Stimulated activated CD8-positive, alpha-beta memory T cell treated with anti-CD3 and anti-CD28 coated beads, Interleukin-15, amount 100 ng/mL, for 24 hours (primary cell): ENCODE data around the gene PHF1.
A peak's percentile ranks its signal among the peaks of the same experiment; 100 is the strongest.

Experiments used
- DNase-seq: peaks from one replicate; pipeline ENCODE4 v3.0.0-alpha.2; 2020; ENCODE audit warnings: low read depth

The PHF1 gene

GRCh38 chr6:33418690-33419291 lies 8.0 kb downstream of the PHF1 start:
- DNase-seq, result no peak

DNA sequence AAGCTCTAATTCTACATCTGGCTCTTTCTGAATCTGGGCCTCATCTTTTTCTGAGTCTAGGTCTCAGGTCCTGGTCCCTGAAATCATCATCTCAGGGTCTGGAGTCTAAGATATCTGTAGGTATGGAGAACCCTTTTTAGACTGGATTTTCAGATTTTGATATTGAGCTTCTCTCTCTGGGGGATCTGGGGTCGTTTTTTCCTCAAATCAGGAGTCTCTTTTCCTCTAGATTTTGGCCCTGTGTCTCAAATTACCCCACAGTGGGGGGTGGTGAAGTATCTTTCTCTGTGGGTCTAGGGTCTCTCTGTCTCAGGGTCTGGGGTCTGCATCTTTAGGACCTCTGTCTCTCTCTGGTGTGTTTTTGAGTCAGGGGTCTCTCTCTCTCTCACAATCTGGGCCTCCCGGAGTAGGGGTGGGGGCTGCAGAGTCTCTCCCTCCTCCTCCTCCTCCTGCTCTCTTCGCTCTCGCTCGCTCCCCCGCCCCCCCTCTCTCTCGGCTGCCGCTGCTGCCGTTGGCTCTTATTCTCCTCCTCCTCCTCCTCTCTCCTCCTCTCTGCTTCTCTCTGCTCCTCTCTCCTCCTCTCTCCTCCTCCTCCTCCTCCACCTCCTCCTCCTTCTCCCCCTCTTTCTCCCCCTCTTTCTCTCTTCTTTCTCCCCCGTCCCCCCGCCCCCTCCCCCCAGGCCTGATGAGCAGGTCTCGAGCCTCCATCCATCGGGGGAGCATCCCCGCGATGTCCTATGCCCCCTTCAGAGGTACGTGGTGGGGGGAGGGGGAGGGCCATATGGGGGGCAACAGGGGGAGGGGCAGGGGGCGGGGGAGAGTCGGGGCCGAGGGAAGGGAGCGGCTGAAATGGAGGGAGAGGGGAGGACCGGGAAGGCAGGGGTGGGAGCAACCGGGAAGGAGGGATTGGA lies 9.0 kb downstream of the PHF1 start, which contains the start of gene SYNGAP1:
Gene SYNGAP1, plus strand, starts transcription at position 486 of the 911 bp plus-strand sequence. Its CDS starts 200 bp downstream, at position 686.
- no peak for DNase-seq

DNA sequence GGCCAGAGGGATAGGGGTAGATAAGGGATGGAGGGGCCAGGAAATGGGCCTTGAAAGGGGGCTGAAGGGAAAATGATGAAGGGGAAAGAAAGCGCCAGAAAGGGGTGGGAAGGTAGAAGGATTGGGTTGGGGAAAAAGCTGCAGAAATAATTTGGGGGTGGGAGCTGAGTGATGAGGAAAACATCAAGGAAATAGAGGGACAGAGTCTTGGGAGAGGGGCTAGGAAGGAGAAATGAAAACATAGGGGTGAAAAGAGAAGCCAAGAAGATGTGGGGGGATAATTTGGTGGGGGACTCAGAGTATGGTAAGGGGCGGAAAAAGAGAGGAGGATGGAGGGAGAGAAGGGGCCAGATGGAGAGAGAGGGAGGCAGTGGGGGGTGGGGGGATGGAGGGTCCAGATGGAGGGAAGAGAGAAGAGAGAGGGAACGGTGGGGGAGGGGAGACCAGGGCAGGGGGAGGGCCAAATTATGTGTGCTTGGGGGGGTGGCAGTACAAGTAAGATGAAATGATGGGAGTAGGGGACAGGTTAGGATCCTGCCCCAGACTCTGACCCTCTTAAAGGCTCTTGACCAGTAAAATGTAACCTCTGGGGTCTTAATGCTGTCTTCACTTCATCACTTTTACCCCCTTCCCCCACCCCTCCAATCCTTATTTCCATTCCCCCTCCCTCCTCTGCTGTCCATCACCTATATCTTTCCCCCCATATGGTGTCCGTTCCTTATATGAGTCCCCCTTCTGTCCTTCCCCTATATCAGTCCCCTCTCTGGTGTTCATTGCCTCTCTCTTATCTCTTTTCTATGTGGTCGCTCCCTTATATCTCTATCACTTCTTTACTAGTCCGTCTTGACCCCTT lies 9.9 kb downstream of the PHF1 start:
- no peak for DNase-seq

DNA sequence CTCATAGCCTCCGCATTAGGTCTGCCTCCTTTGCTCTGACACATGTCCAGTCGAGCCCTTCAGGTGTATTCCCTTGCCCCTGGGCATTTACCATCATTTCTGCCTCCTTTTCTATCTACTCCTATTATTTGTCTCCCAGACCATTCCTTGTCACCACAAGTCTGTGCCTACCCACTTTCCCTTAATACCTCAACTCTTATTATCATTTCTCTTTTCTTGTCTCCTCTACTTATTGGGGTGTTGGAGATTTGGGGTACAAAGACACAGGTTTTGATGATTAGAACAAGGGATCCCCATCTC lies 10.5 kb downstream of the PHF1 start:
- no peak for DNase-seq

DNA sequence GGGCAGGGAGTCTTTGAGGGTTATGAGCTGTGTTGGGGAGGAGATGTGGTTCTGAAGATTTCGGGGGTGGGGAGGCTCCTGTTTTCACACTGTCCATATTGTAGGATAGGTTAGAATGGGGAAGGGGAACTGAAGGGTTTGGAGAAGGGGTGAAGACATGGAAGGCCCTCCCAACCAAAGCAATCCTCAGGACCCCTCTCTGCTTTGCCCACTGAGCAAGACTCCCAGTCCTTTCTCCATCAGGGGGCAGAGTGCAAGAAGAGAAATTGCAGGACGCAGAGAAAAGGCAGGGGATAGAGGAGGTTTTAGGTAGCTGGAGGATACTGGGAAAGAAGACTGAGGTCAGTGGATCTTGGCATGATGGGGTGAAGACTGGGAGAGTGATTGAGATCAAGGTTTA lies 13.0 kb downstream of the PHF1 start:
- no peak for DNase-seq

- no peak for DNase-seq
Observed at GRCh38 chr6:33424855-33425667, 14.2 kb downstream of the PHF1 start.

DNA sequence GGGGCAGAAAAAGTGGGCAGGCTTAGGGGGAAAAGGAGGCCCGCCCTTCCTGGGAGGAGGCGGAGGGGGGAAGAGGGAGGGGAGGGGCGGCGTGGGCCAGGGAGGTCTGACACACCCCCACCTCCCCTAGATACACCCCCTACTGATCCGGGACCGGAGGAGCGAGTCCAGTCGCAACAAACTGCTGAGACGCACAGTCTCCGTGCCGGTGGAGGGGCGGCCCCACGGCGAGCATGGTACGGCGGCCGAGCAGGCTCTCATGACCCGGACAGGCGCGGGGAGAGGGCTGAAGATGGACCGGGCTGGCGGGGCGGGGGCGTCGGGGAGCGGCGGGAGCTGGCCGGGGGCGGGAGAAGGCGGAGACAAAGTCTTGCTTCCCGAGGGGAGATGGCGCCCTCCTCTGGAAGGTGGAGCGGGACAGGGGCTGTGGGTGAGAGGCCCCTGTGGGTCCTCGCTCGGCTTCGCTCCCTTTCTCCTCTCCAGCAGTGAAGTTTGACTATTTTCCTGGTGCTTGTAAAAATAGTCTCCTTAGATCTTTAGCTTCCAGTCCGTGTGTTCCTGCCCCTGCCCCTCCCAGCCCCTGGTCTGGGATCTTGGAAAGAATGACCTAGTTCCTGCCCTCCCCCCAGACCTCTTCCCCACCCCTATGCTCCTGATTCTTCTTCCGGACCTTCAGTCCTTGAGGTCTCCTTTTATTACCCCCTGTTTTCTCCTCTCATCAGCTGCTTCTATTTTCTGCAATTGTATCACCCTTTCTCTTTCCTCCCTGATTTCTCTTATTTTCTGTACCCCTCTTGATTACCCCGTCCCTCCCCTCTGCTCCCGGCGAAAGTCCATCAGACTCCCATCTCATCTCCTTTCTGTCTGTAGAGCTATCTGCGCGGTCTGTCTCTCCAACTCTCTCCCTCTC lies 15.1 kb downstream of the PHF1 start:
- DNase-seq, result peak; percentile 53

- DNase-seq, result no peak
Observed at GRCh38 chr6:33426590-33427511, 16.0 kb downstream of the PHF1 start.

GRCh38 chr6:33427585-33428223 lies 16.9 kb downstream of the PHF1 start:
- no peak for DNase-seq

DNA sequence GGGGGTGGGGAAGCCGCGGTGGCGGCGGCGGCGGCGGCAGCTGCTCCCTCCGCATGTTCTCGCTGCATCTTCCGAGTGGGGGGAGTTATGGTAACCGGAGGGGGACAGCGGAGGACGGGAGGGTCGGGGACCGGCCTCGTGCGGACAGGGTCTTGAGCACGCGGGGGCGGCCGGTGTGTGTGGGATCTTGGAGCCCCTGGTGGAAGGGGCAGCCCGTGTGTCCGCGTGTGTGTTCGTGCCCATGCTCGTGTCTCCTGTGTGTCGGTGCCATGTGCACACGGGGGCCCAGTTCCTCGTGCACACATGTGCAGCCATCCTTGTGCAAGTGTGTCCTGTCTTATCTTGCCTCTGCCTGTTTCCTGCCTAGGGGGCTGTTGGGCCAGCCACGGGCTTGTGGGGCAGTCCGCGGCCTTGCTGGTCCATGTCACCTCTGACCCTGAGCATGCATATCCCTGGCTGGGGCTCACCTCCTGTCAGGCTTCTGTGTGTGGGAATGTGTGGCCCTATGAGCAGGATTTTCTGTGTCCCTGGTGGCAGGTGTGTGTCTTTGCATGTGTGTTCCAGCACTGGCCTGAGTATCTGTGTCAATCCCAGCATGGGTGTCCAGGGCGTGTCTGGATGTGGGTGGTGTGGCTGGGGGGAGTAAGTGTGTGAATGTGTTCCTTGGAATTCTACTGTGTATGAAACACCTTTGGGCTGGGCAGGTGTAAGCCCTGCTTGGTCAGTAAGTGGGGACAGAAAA lies 17.6 kb downstream of the PHF1 start:
- DNase-seq, result no peak

DNA sequence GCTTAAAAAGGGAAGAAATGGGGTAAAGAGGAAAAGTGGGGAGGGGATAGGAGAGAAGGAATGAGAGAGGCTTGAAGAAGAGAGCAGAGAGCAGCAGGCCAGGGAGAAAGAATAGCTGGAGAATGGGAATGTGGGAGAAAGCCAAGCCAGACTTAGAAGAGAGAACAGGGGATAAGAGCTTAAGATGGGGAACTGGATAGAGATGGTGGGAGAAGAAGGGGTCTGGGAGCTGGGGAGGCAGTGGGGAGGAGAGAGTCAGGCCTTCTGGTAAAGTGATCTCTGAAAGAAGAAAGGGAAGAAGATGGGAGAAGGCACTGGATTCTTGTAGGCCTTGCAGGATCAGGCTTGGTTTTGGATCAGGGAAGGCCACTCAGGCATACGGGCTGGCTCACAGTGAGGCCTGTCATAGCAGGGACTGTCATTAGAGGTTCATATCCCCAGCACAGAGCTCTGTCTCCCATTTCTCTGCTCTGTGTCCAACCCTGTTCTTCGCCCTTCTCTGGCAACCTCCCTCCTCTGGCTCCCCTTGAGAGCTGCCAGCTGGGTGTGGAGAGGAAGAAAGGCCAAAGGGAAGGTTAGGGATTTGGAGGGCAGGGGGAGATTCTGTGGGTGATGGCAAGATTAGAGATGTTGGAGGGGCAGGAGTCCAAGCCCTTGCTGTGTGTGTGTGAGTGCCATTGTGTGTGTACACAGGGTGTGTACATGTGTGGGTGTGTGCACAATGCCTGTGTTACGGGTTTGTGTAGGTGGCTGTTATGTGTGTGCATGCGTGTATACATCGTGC lies 18.3 kb downstream of the PHF1 start:
- DNase-seq, result no peak

- DNase-seq, result no peak
Observed at GRCh38 chr6:33429750-33430052, 18.9 kb downstream of the PHF1 start.

DNA sequence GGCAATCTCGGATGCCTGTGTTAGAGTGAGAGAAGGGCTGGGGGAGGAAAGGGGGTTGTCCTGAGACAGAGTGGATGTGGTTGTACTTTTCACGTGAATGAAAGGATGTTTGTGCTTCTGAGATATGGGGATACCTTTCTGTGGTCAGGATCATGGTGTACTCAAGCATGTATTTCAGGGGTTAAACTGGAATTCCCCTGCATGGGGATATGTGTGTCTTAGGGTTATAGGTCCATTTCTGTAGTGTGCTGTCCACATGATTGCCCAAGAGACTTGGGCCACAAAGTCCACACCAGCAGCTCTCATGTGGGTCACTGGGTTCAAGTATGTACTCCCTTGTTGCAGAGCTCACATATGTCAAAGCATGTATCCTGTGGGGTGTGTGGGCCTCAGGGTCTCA lies 19.5 kb downstream of the PHF1 start:
- DNase-seq, result no peak

GRCh38 chr6:33430991-33431879 lies 20.4 kb downstream of the PHF1 start:
- peak; percentile 50 for DNase-seq

GRCh38 chr6:33431880-33432541 lies 21.2 kb downstream of the PHF1 start:
- DNase-seq, result no peak

- no peak for DNase-seq
Observed at GRCh38 chr6:33432546-33432945, 21.7 kb downstream of the PHF1 start.
